Transverse colon (tissue), 4 donors: ENCODE data around the gene TGM1. TPM values are rescaled to one million over a fixed set of nuclear protein-coding genes. Genes with fewer than 3 reads are reported as not detected.
A peak's percentile ranks its signal among the peaks of the same experiment; 100 is the strongest.

Experiments used
- DNase-seq: peaks from one replicate; pipeline ENCODE4 v3.0.0-alpha.2; 2019
- H3K27ac ChIP-seq, 4 donors: fragments of 200-600 bp; sonication (generic); 2 replicates each; pipeline ENCODE4 v1.5.1; 2016 to 2018; ENCODE audit warnings: inconsistent platforms in 4 of 4
- H3K27me3 ChIP-seq: fragments of 200-600 bp; sonication (generic); 2 replicates; pipeline ENCODE4 v1.5.1; 2017; ENCODE audit warnings: inconsistent platforms
- H3K36me3 ChIP-seq, 4 donors: fragments of 200-600 bp; sonication (generic); 2 replicates each; pipeline ENCODE4 v1.5.1; 2017 to 2019; ENCODE audit warnings: inconsistent platforms in 4 of 4
- H3K4me1 ChIP-seq, 4 donors: fragments of 200-600 bp; sonication (generic); 2 replicates each; pipeline ENCODE4 v1.5.1; 2017 to 2020; ENCODE audit warnings: inconsistent platforms in 4 of 4
- H3K4me3 ChIP-seq, 4 donors: fragments of 200-600 bp; sonication (generic); 1 replicate in 1 of 4; 2 replicates in 3 of 4; pipeline versions ENCODE4 v1.5.1 to v1.6.1; 2017 to 2019; ENCODE audit warnings: inconsistent platforms in 4 of 4
- H3K9me3 ChIP-seq, 2 donors: fragments of 200-600 bp; sonication (generic); 2 replicates each; pipeline ENCODE4 v1.5.1; 2017 to 2019; ENCODE audit warnings: inconsistent platforms in 2 of 2
- CTCF ChIP-seq, 5 experiments: fragments of 200-600 bp in 3 of 5; fragments of 450-650 bp in 2 of 5; sonication (generic) in 3 of 5; IDR thresholded peaks; 1 replicate in 2 of 5; 2 replicates in 3 of 5; pipeline ENCODE4 v1.5.1; 2016 to 2017; ENCODE audit warnings: antibody characterized with exemption in 5 of 5, inconsistent platforms in 3 of 5, mild to moderate bottlenecking in 2 of 5, moderate library complexity in 1 of 5
- EP300 ChIP-seq: sonication (generic); formaldehyde crosslinking; IDR thresholded peaks from one replicate; pipeline ENCODE4 v1.6.1; 2017; ENCODE audit warnings: antibody characterized with exemption, low read depth
- POLR2A ChIP-seq: fragments of 450-650 bp; IDR thresholded peaks from one replicate; pipeline ENCODE4 v1.6.1; 2016; ENCODE audit warnings: antibody characterized with exemption, mild to moderate bottlenecking, moderate library complexity
- POLR2AphosphoS5 ChIP-seq, 3 donors: sonication (generic); formaldehyde crosslinking; IDR thresholded peaks; one replicate each; pipeline ENCODE4 v1.6.1; 2016; ENCODE audit warnings: antibody characterized with exemption in 3 of 3
- WGBS, 2 donors: methylation state at CpG; one replicate each; pipeline ENCODE4 v1.1.5; 2018; ENCODE audit warnings: low coverage in 1 of 2; 5-methylcytosine and 5-hydroxymethylcytosine counted together
- in situ Hi-C, 4 donors: fragments of 200-750 bp; cut with MboI; loops; one replicate each; pipeline versions ENCODE4 v1.15.0 to v1.15.1; 2017; ENCODE audit warnings: low sequenced_read_pairs in 3 of 4, low pct_ligation_motif_present in 1 of 4, low pct_unique_long_range_greater_than_20kb in 1 of 4
- intact Hi-C: fragments of 100-400 bp; cut with DNase I; formaldehyde crosslinking; loops from one replicate; pipeline ENCODE4 v1.15.1; 2023; ENCODE audit warnings: low total_unique reads
- total RNA-seq, 4 donors: library from RNA; depleted of rRNA; stranded (reverse); fragments of >200 nt; gene quantifications; one replicate each; pipeline ENCODE4 v1.1.0, GENCODE V29; 2016

Gene TGM1
- total RNA-seq, 4 donors from 2014 or later, result 1.4 to 96.5 (median 2.2) TPM; not detected in 1

GRCh38 chr14:24307575-24308341, 44.8 kb upstream of the TGM1 start, which contains the start of gene CIDEB:
Gene CIDEB, minus strand, starts transcription at chr14:24307977. Its CDS starts 119 bp downstream, at chr14:24307858.
- peaks cover 19 to 53% (median 47%) of the 10 kb centered on the region in 4 donors for H3K4me1 ChIP-seq
- no peak within 1 kb of the TSS for H3K4me3 ChIP-seq
- peak within 1 kb of the TSS; percentile 70 to 78 (median 76) for H3K27ac ChIP-seq
- no peaks in the 10 kb centered on the region for H3K9me3 ChIP-seq
- 49 to 76% methylated on average over 3 to 6 of the region's 6 CpGs for WGBS, 2 donors
- H3K36me3 ChIP-seq, result peaks cover 0 to 31% (median 15%) of the 10 kb centered on the region in 4 donors
- H3K27me3 ChIP-seq, result no peaks in the 10 kb centered on the region
- peak; percentile 93 to 97 (median 96) for TF ChIP-seq CTCF (IDR thresholded peaks at IDR 0.05)
- TF ChIP-seq POLR2AphosphoS5 (IDR thresholded peaks at IDR 0.05), result peak in 2 of 3 donors; percentile 40 to 54
- no peak for TF ChIP-seq EP300
- TF ChIP-seq POLR2A, result peak; percentile 45
- intact Hi-C loops (no loop called here), in situ Hi-C loops (no loop called here)
- DNase-seq, result peak; percentile 86

GRCh38 chr14:24307156-24307574, 44.2 kb upstream of the TGM1 start:
- in situ Hi-C loops (no loop called here), intact Hi-C loops (no loop called here)
- H3K36me3 ChIP-seq, result peaks cover 0 to 37% (median 18%) of the 10 kb centered on the region in 4 donors
- TF ChIP-seq POLR2AphosphoS5 (IDR thresholded peaks at IDR 0.05), result no peak
- no peak for TF ChIP-seq CTCF (IDR thresholded peaks at IDR 0.05)
- no peak for TF ChIP-seq POLR2A
- TF ChIP-seq EP300, result no peak
- no peaks in the 10 kb centered on the region for H3K27me3 ChIP-seq
- 83 to 100% methylated on average over 1 to 11 of the region's 11 CpGs for WGBS, 2 donors
- no peaks in the 10 kb centered on the region for H3K9me3 ChIP-seq
- peaks cover 19 to 50% (median 46%) of the 10 kb centered on the region in 4 donors for H3K4me1 ChIP-seq
- no peak overlapping the region for H3K4me3 ChIP-seq
- no peak for DNase-seq
- H3K27ac ChIP-seq, result peak overlapping the region; percentile 70 to 78 (median 76)

- Histone ChIP-seq H3K36me3 (peaks cover 0 to 47% (median 22%) of the 10 kb centered on the region in 4 donors), H3K4me1 (peaks cover 12 to 38% (median 32%) of the 10 kb centered on the region in 4 donors), H3K27me3 (no peaks in the 10 kb centered on the region), H3K27ac (no peak overlapping the region), H3K4me3 (no peak overlapping the region), H3K9me3 (no peaks in the 10 kb centered on the region)
- TF ChIP-seq EP300 (no peak), POLR2A (no peak), POLR2AphosphoS5 (IDR thresholded peaks at IDR 0.05) (no peak), CTCF (IDR thresholded peaks at IDR 0.05) (no peak)
- intact Hi-C loops (no loop called here), in situ Hi-C loops (no loop called here)
- WGBS, 2 donors, result 95 to 98% methylated on average over 6 to 11 of the region's 11 CpGs
- no peak for DNase-seq
Observed at GRCh38 chr14:24304019-24304387, 41.0 kb upstream of the TGM1 start.

- Histone ChIP-seq H3K4me3 (peak overlapping the region; percentile 72 to 96 (median 84)), H3K9me3 (no peaks in the 10 kb centered on the region), H3K4me1 (peaks cover 18 to 43% (median 24%) of the 10 kb centered on the region in 4 donors), H3K27me3 (no peaks in the 10 kb centered on the region), H3K36me3 (peaks cover 0 to 46% (median 23%) of the 10 kb centered on the region in 4 donors), H3K27ac (peak overlapping the region; percentile 89 to 94 (median 92))
- 26 to 33% methylated on average over 3 to 16 of the region's 16 CpGs for WGBS, 2 donors
- in situ Hi-C loops, result no loop called here
- no peak for DNase-seq
- intact Hi-C loops, result no loop called here
- TF ChIP-seq POLR2A, result no peak
- TF ChIP-seq EP300, result no peak
- TF ChIP-seq CTCF (IDR thresholded peaks at IDR 0.05), result no peak
- no peak for TF ChIP-seq POLR2AphosphoS5 (IDR thresholded peaks at IDR 0.05)
Observed at GRCh38 chr14:24300326-24300980, 37.5 kb upstream of the TGM1 start.
